ENCODE data around the gene HDAC4. TPM values are rescaled to one million over a fixed set of nuclear protein-coding genes. Genes with fewer than 3 reads are reported as not detected.

The HDAC4 gene
- total RNA-seq, 1 experiment from 2014 or later = 47.6 TPM

DNA sequence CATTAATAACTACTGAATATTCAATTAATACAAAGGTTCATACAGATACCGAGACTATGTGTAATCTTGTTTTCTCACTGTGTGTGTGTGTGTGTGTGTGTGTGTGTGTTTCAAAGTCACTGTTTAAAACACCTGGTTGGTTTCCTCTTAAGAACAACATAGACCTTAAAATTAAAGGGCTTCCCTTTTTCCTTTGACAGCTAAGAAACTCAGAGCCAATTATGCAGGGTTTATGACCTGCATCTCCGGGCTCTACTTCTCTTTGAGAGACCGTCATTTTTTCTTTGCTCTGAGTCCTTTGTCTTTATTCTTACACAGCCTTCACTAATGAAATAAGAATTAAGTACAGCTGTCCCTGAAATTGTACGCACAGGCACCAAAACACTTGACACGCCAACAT is 145.6 kb downstream of the HDAC4 start:
- Histone ChIP-seq H3K9me3 (ENCODE audit: control insufficient read depth in 1 of 2, insufficient read depth in 1 of 2, low read depth in 1 of 2, low read length in 2 of 2) (no peaks in the 10 kb centered on the region), H3K9ac (ENCODE audit: low read length) (no peak overlapping the region), H4K20me1 (ENCODE audit: insufficient read depth) (no peaks in the 10 kb centered on the region), H3K4me1 (ENCODE audit: control insufficient read depth in 1 of 2, insufficient read depth in 2 of 2, low read length in 2 of 2) (peaks cover 52 to 96% of the 10 kb centered on the region in 2 experiments), H3K4me2 (ENCODE audit: low read length) (no peak overlapping the region), H3K27ac (ENCODE audit: low read depth, low read length) (no peak overlapping the region), H3K79me2 (ENCODE audit: insufficient read depth, low read length) (peaks cover 71% of the 10 kb centered on the region), H3K9me2 (ENCODE audit: insufficient read depth) (no peaks in the 10 kb centered on the region), H2AFZ (ENCODE audit: low read depth, low read length, poor library complexity, severe bottlenecking) (no peak overlapping the region), H3K4me3 (replicated peaks in 1 of 2; ENCODE audit: low read depth in 1 of 2, low read length in 2 of 2) (no peak overlapping the region), H3K27me3 (ENCODE audit: insufficient read depth, low read length) (no peaks in the 10 kb centered on the region), H3K36me3 (ENCODE audit: control insufficient read depth in 1 of 2, insufficient read depth in 2 of 2, low read length in 2 of 2) (no peaks in the 10 kb centered on the region)
- ChIA-PET POLR2A (no interaction called here), CTCF (no interaction called here), RAD21 (ENCODE audit: low non-redundant PET in 1 of 2, low total read pairs in 2 of 2, uncharacterized antibody in 2 of 2, unreplicated experiment in 2 of 2) (no interaction called here)
- no TSS peak for BruUV-seq (replicated peaks)
- ATAC-seq (no peak), DNase-seq (ENCODE audit: low read depth, low spot score) (no peak)
- intact Hi-C loops (cut with micrococcal nuclease) = no loop called here
- TF ChIP-seq SRF (IDR thresholded peaks at IDR 0.05; ENCODE audit: low read depth) = no peak
- TF ChIP-seq FOSL1 (IDR thresholded peaks at IDR 0.05; ENCODE audit: low read depth) = no peak
- TF ChIP-seq, protein P1, sequence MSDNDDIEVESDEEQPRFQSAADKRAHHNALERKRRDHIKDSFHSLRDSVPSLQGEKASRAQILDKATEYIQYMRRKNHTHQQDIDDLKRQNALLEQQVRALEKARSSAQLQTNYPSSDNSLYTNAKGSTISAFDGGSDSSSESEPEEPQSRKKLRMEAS (IDR thresholded peaks at IDR 0.05) = no peak
- TF ChIP-seq EGR1 (IDR thresholded peaks at IDR 0.05; ENCODE audit: low read depth) = no peak
- TF ChIP-seq EZH2 (IDR thresholded peaks at IDR 0.05) = no peak
- no peak for TF ChIP-seq REST (IDR thresholded peaks at IDR 0.05; ENCODE audit: low read depth)
- no peak for TF ChIP-seq CTCF (IDR thresholded peaks at IDR 0.05 in 2 of 3, conservative IDR thresholded peaks at IDR 0.05 in 1 of 3; ENCODE audit: borderline replicate concordance in 1 of 3, insufficient read depth in 1 of 3, low read depth in 2 of 3, low read length in 2 of 3)
- no peak for TF ChIP-seq YY1 (IDR thresholded peaks at IDR 0.05; ENCODE audit: extremely low read depth, insufficient replicate concordance, low read depth, low read length)
- no peak for TF ChIP-seq ZNF274 (IDR thresholded peaks at IDR 0.05; ENCODE audit: low read depth, low read length)
